GM20000 (cell line): ENCODE results near the gene PCOLCE2.
"Not testable (repeated sequence)": the region's sequence is repeated elsewhere in the genome, so short reads cannot be mapped to it uniquely, and the experiment has no call there.

ENCODE experiments used
- DNase-seq: peaks from one replicate; pipeline ENCODE4 v3.0.0; 2012; ENCODE audit warnings: low spot score
- CTCF ChIP-seq: IDR thresholded peaks from 2 replicates; pipeline ENCODE4 v1.5.1; 2012; ENCODE audit warnings: mild to moderate bottlenecking, control low read depth; ENCODE audit errors: extremely low read depth, missing control alignments

PCOLCE2 gene

GRCh38 chr3:142881445-142882224, 7.2 kb downstream of the PCOLCE2 start:
- TF ChIP-seq CTCF = no peak
- no peak for DNase-seq

- TF ChIP-seq CTCF = no peak
- no peak for DNase-seq
These were observed 10.1 kb downstream of the PCOLCE2 start for GRCh38 chr3:142878649-142879300.

- no peak for DNase-seq
- TF ChIP-seq CTCF = no peak
These were observed 12.5 kb downstream of the PCOLCE2 start for GRCh38 chr3:142876417-142876816.

- no peak for TF ChIP-seq CTCF
These were observed 13.2 kb downstream of the PCOLCE2 start for GRCh38 chr3:142875583-142876207.

GRCh38 chr3:142875099-142875498, 13.8 kb downstream of the PCOLCE2 start:
- TF ChIP-seq CTCF = no peak
- no peak for DNase-seq

More at GRCh38 chr3:142875583-142876207, 13.2 kb downstream of the PCOLCE2 start:
- no peak for DNase-seq

- DNase-seq = not testable (repeated sequence)
These were observed 20.5 kb downstream of the PCOLCE2 start for GRCh38 chr3:142868382-142868781.

- DNase-seq = no peak
- no peak for TF ChIP-seq CTCF
These were observed 21.8 kb downstream of the PCOLCE2 start for GRCh38 chr3:142866841-142867631.
